HEK293 (cell line): ENCODE measurements around the gene CHCHD10.

Experiments
- CTCF ChIP-seq: fragments of 450-650 bp; formaldehyde crosslinking; IDR thresholded peaks from 2 replicates; pipeline ENCODE4 v1.5.1; 2016; ENCODE audit warnings: missing biosample characterization, missing genetic modification characterization
- PATZ1 ChIP-seq: fragments of 450-650 bp; formaldehyde crosslinking; IDR thresholded peaks from 2 replicates; pipeline ENCODE4 v1.5.1; 2016; ENCODE audit warnings: missing biosample characterization, missing genetic modification characterization
- PRDM1 ChIP-seq: fragments of 450-650 bp; formaldehyde crosslinking; IDR thresholded peaks from 2 replicates; pipeline ENCODE4; 2016; ENCODE audit warnings: missing biosample characterization, missing genetic modification characterization
- RBAK ChIP-seq: fragments of 450-650 bp; formaldehyde crosslinking; IDR thresholded peaks from 2 replicates; pipeline ENCODE4 v1.5.1; 2016; ENCODE audit warnings: missing biosample characterization, missing genetic modification characterization
- TCF7L2 ChIP-seq: IDR thresholded peaks from 2 replicates; pipeline ENCODE4 v1.6.1; 2011; ENCODE audit warnings: low read depth, mild to moderate bottlenecking, inconsistent platforms, low read length, moderate library complexity, borderline replicate concordance
- ZBTB44 ChIP-seq: fragments of 450-650 bp; IDR thresholded peaks from 2 replicates; pipeline ENCODE4 v1.5.1; 2018; ENCODE audit warnings: missing biosample characterization, mild to moderate bottlenecking, missing genetic modification characterization
- ZBTB49 ChIP-seq: fragments of 450-650 bp; formaldehyde crosslinking; IDR thresholded peaks from 2 replicates; pipeline ENCODE4 v1.5.1; 2016; ENCODE audit warnings: missing biosample characterization, missing genetic modification characterization, low read depth
- ZNF571 ChIP-seq: fragments of 450-650 bp; formaldehyde crosslinking; IDR thresholded peaks from 2 replicates; pipeline ENCODE4 v1.5.0; 2017; ENCODE audit warnings: missing biosample characterization, missing genetic modification characterization
- ZNF610 ChIP-seq: fragments of 450-650 bp; formaldehyde crosslinking; IDR thresholded peaks from 2 replicates; pipeline ENCODE4 v1.5.1; 2016; ENCODE audit warnings: missing biosample characterization, missing genetic modification characterization, borderline replicate concordance
- ZNF785 ChIP-seq: fragments of 450-650 bp; formaldehyde crosslinking; IDR thresholded peaks from 2 replicates; pipeline ENCODE4 v1.5.1; 2016; ENCODE audit warnings: missing biosample characterization, missing genetic modification characterization
- ZSCAN5A ChIP-seq: fragments of 450-650 bp; formaldehyde crosslinking; IDR thresholded peaks from 2 replicates; pipeline ENCODE4 v1.5.1; 2016; ENCODE audit warnings: missing biosample characterization, missing genetic modification characterization

GRCh38 chr22:23783265-23784150 lies 15.7 kb upstream of the CHCHD10 start:
- TF ChIP-seq CTCF (tag by site-specific recombination) (no peak), ZBTB49 (no peak), PRDM1 (tag by site-specific recombination) (no peak), PATZ1 (no peak), ZNF610 (tag by site-specific recombination) (no peak), ZNF785 (no peak), ZBTB44 (no peak), TCF7L2 (no peak), RBAK (tag by site-specific recombination) (no peak), ZNF571 (no peak), ZSCAN5A (tag by site-specific recombination) (no peak)
